GM23248 (cell line): ENCODE results near the gene TIMM22.

Experiments
- EZH2 ChIP-seq: fragments of 200-600 bp; sonication (generic); IDR thresholded peaks from 2 replicates; pipeline ENCODE4 v1.6.1; 2018; ENCODE audit warnings: antibody characterized with exemption, mild to moderate bottlenecking; ENCODE audit not compliant: insufficient read depth, poor library complexity, severe bottlenecking
- EZH2phosphoT487 ChIP-seq: fragments of 200-600 bp; sonication (generic); IDR thresholded peaks from 2 replicates; pipeline ENCODE4 v1.6.1; 2018; ENCODE audit warnings: antibody characterized with exemption, moderate library complexity, mild to moderate bottlenecking, low read depth; ENCODE audit not compliant: insufficient read depth

DNA sequence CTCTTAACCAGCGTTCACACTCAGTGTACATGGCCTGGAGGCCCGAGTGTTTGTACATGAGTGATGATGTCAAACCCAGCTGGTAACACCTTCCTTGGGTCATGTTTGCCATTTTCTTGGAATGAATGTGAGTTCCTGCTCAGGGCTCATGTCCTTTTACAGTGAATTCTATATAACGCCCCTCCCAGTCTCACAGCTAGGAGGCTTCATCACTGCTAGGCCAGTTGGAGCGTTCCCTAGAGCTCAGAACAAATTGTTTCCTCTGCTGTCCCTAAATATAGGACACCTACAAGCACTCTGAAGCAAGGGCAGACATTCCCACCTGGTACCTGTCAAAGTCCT is 5.5 kb downstream of the TIMM22 start:
- TF ChIP-seq EZH2 (no peak), EZH2phosphoT487 (no peak)
